Type B pancreatic cell (in vitro differentiated cells): ENCODE results near the gene ARID1A. TPM values are rescaled to one million over a fixed set of nuclear protein-coding genes. Genes with fewer than 3 reads are reported as not detected.

Experiments
- DNase-seq: peaks from one replicate; pipeline ENCODE4 v3.0.0; 2021; ENCODE audit warnings: mixed read lengths; ENCODE audit not compliant: unreplicated experiment; ENCODE audit errors: extremely low spot score
- H3K27ac Mint-ChIP-seq: 2 replicates; pipeline ENCODE4 v1.8.0; 2021; ENCODE audit warnings: mild to moderate bottlenecking, mixed read lengths
- H3K27me3 Mint-ChIP-seq: 2 replicates; pipeline ENCODE4 v1.8.0; 2021; ENCODE audit warnings: mixed read lengths
- H3K36me3 Mint-ChIP-seq: 2 replicates; pipeline ENCODE4 v1.8.0; 2021; ENCODE audit warnings: mixed read lengths
- H3K4me1 Mint-ChIP-seq: one replicate; pipeline ENCODE4 v1.8.0; 2021; ENCODE audit warnings: mixed read lengths; ENCODE audit not compliant: unreplicated experiment
- H3K4me3 Mint-ChIP-seq: 2 replicates; pipeline ENCODE4 v1.8.0; 2021; ENCODE audit warnings: mild to moderate bottlenecking, mixed read lengths
- H3K9me3 Mint-ChIP-seq: 2 replicates; pipeline ENCODE4 v1.8.0; 2021; ENCODE audit warnings: mixed read lengths
- CTCF ChIP-seq: fragments of 200-600 bp; sonication (generic); conservative IDR thresholded peaks from 2 replicates; pipeline ENCODE4 v1.5.0; 2021; ENCODE audit warnings: antibody characterized with exemption, mild to moderate bottlenecking
- total RNA-seq: library from RNA; stranded (reverse); gene quantifications from 2 replicates; pipeline ENCODE4 v1.2.1, GENCODE V29; 2021; ENCODE audit warnings: low replicate concordance

The ARID1A gene
- total RNA-seq, 1 donor from 2014 or later = 121 TPM

DNA sequence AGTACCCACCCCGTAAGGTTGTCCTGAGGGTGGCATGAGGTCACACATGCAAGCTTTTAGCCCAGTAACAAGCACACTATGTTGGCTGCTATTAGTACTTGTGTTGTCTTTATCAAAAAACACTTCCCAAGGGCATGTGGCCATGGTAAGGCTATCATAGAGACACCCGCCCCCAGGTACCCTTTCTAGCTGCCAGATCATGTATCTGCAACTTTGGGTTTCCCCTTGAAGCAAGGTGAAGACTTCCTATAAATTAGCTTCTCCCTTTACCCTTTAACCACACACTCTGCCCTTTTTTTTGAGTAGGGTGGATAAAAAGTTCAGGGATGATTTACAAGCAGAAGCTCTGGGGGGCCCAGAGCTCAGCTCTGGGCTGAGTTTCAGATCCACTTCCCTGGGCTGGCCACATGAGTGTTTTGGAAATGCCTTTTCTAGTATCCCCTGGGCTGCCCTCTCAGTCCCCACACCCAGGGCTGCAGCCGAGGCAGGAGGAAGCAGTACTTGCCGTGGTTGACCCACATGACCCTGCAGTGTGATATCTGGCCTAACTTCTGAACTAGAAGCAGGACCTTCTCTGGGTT, 132.7 kb downstream of the ARID1A start:
- Mint-ChIP-seq H3K27ac (peak overlapping the region; percentile 91), H3K27me3 (no peaks in the 10 kb centered on the region), H3K36me3 (peaks cover 18% of the 10 kb centered on the region), H3K4me3 (peak overlapping the region; percentile 94), H3K4me1 (peaks cover 22% of the 10 kb centered on the region), H3K9me3 (no peaks in the 10 kb centered on the region)
- no peak for DNase-seq
- TF ChIP-seq CTCF = no peak

DNA sequence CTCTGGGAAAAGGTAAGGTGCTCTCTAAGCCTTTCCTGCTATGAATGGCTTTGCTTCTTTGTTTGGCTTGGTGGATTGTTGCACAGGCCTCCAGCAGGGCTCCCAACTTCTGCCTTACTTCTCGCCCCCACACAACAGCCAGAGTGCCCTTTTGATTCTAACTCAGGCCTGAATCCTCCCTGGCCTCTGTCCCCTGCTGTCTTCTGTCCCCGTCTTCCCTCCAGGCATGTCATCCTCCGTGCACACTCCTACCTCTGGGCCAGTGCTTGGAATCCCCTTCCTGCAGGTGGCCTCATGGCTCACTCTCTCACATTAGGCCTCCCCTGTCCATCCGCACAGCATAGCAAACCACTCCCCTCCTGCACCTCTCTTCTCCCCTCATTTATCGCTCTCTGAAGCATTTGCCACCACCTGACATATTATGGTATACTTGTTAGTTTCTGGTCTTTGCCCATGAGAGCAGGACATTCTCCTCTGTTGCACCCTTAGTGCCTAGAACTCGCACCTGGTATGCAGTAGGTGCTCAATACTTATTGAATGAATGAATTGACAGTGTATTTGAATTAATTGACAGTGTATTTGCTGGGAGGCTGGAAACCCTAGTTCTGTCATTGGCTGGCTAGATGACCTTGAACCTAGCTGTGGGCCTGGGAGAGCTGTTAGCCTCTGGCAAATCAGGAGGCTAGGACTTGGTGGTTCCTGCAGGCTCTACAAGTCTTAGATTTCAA, 133.5 kb downstream of the ARID1A start:
- no peaks in the 10 kb centered on the region for H3K9me3 Mint-ChIP-seq
- H3K27me3 Mint-ChIP-seq = no peaks in the 10 kb centered on the region
- DNase-seq = no peak
- peaks cover 22% of the 10 kb centered on the region for H3K4me1 Mint-ChIP-seq
- H3K36me3 Mint-ChIP-seq = peaks cover 18% of the 10 kb centered on the region
- peak overlapping the region; percentile 94 for H3K4me3 Mint-ChIP-seq
- peak overlapping the region; percentile 59 for H3K27ac Mint-ChIP-seq
- no peak for TF ChIP-seq CTCF

GRCh38 chr1:26831059-26831458, 135.2 kb downstream of the ARID1A start:
- no peak overlapping the region for H3K4me3 Mint-ChIP-seq
- no peak for TF ChIP-seq CTCF
- no peaks in the 10 kb centered on the region for H3K9me3 Mint-ChIP-seq
- no peak for DNase-seq
- H3K27ac Mint-ChIP-seq = peak overlapping the region; percentile 3
- peaks cover 22% of the 10 kb centered on the region for H3K4me1 Mint-ChIP-seq
- no peaks in the 10 kb centered on the region for H3K27me3 Mint-ChIP-seq
- H3K36me3 Mint-ChIP-seq = peaks cover 26% of the 10 kb centered on the region

Other genes starting within 250 kb of the ARID1A start
- 358 and 559 TPM in 2 replicates for gene HMGN2, start 223.6 kb upstream of the ARID1A start, total RNA-seq
- gene RPS6KA1, start 166.3 kb upstream of the ARID1A start, total RNA-seq = 27.7 and 31.8 TPM in 2 replicates
- 13.3 and 15.3 TPM in 2 replicates for gene PIGV, start 91.9 kb downstream of the ARID1A start, total RNA-seq
- gene ZDHHC18, start 130.7 kb downstream of the ARID1A start, total RNA-seq = 29.7 and 40.7 TPM in 2 replicates
- gene SFN, start 167.1 kb downstream of the ARID1A start, total RNA-seq = 27.7 and 86.8 TPM in 2 replicates
- 28.7 and 35.1 TPM in 2 replicates for gene GPN2, start 194.3 kb downstream of the ARID1A start, total RNA-seq
- gene GPATCH3, start 204.5 kb downstream of the ARID1A start, total RNA-seq = 19.2 and 23.7 TPM in 2 replicates
- gene NR0B2, start 218.0 kb downstream of the ARID1A start, total RNA-seq = 6.8 and 7.2 TPM in 2 replicates
- 73.4 and 82.7 TPM in 2 replicates for gene NUDC, start 225.7 kb downstream of the ARID1A start, total RNA-seq